ENCODE measurements around the gene TOGARAM1.

The TOGARAM1 gene

GRCh38 chr14:44966601-44967336 is 4.8 kb downstream of the TOGARAM1 start:
- DNase-seq: no peak

- no peak for DNase-seq
Measured at GRCh38 chr14:44968714-44969113, 6.7 kb downstream of the TOGARAM1 start.

- no peak for DNase-seq
Measured at GRCh38 chr14:44970907-44971306, 8.9 kb downstream of the TOGARAM1 start.

GRCh38 chr14:44971459-44971858 is 9.5 kb downstream of the TOGARAM1 start:
- no peak for DNase-seq

GRCh38 chr14:44979273-44979672 is 17.3 kb downstream of the TOGARAM1 start:
- no peak for DNase-seq

GRCh38 chr14:44979740-44980356 is 17.9 kb downstream of the TOGARAM1 start:
- DNase-seq: no peak

- DNase-seq: no peak
Measured at GRCh38 chr14:44981198-44981597, 19.2 kb downstream of the TOGARAM1 start.

- DNase-seq: no peak
Measured at GRCh38 chr14:44982594-44982993, 20.6 kb downstream of the TOGARAM1 start.

- no peak for DNase-seq
Measured at GRCh38 chr14:44988694-44989093, 26.7 kb downstream of the TOGARAM1 start.

GRCh38 chr14:44989497-44990440 is 27.8 kb downstream of the TOGARAM1 start:
- no peak for DNase-seq

- no peak for DNase-seq
Measured at GRCh38 chr14:44990533-44990932, 28.5 kb downstream of the TOGARAM1 start.

- DNase-seq: no peak
Measured at GRCh38 chr14:44995196-44995595, 33.2 kb downstream of the TOGARAM1 start.

- no peak for DNase-seq
Measured at GRCh38 chr14:44995770-44996294, 33.8 kb downstream of the TOGARAM1 start.

GRCh38 chr14:45003924-45004323 is 41.9 kb downstream of the TOGARAM1 start:
- no peak for DNase-seq

- DNase-seq: no peak
Measured at GRCh38 chr14:45015133-45015532, 53.1 kb downstream of the TOGARAM1 start.

- DNase-seq: no peak
Measured at GRCh38 chr14:45028107-45028626, 66.2 kb downstream of the TOGARAM1 start.

- no peak for DNase-seq
Measured at GRCh38 chr14:45034730-45035129, 72.7 kb downstream of the TOGARAM1 start.

- DNase-seq: no peak
Measured at GRCh38 chr14:45038256-45038655, 76.3 kb downstream of the TOGARAM1 start.

GRCh38 chr14:45038865-45039264 is 76.9 kb downstream of the TOGARAM1 start:
- no peak for DNase-seq

- no peak for DNase-seq
Measured at GRCh38 chr14:45039390-45039789, 77.4 kb downstream of the TOGARAM1 start.

GRCh38 chr14:45041641-45042040 is 79.7 kb downstream of the TOGARAM1 start:
- no peak for DNase-seq

- no peak for DNase-seq
Measured at GRCh38 chr14:45044638-45045037, 82.6 kb downstream of the TOGARAM1 start.

GRCh38 chr14:45048385-45048784 is 86.4 kb downstream of the TOGARAM1 start:
- DNase-seq: no peak
